HepG2 (cell line): Measurements from ENCODE around the gene SDCCAG8. TPM values are rescaled to one million over a fixed set of nuclear protein-coding genes. Genes with fewer than 3 reads are reported as not detected.
A peak's percentile ranks its signal among the peaks of the same experiment; 100 is the strongest.

ENCODE experiments used
- ATAC-seq: fragments of 200-7000 bp; cut with Tn5 transposase; 3 replicates; pipeline ENCODE4 v1.9.1; 2020; ENCODE audit warnings: mild to moderate bottlenecking, moderate library complexity
- BruUV-seq: library from RNA; stranded (reverse); fragments of 400-500 nt; replicated peaks from 2 replicates; lab custom pipeline; 2021; lab: Mats Ljungman, UMichigan
- CTCF ChIA-PET: fragments of 300-600 bp; formaldehyde crosslinking; extraction: SDS; loops from one replicate; lab custom pipeline; 2021; ENCODE audit warnings: low total read pairs, inconsistent platforms, low intra/inter-chr PET ratio; lab: Yijun Ruan, JAX
- POLR2A ChIA-PET: fragments of 350-600 bp; sonication (Branson Sonifier 250); formaldehyde crosslinking; loops from one replicate; lab custom pipeline; 2020; ENCODE audit warnings: antibody characterized with exemption, inconsistent platforms; lab: Yijun Ruan, JAX
- DNase-seq: peaks from one replicate; pipeline ENCODE4 v3.0.0-alpha.2; 2015; ENCODE audit warnings: low spot score
- FAIRE-seq: peaks from 3 replicates; lab custom pipeline; 2011; peaks lifted over from hg19 to GRCh38; lab: Jason Lieb, UNC
- H2AFZ ChIP-seq: one replicate; pipeline ENCODE4 v1.6.1; 2011; ENCODE audit warnings: low read length, inconsistent platforms
- H3K27ac ChIP-seq: fragments of 300-600 bp; 3 replicates; pipeline ENCODE4 v1.8.0; 2011; ENCODE audit warnings: mixed run types, mild to moderate bottlenecking, mixed read lengths, low read length, inconsistent platforms; ENCODE audit not compliant: insufficient read depth; ENCODE audit errors: extremely low read length
- H3K27me3 ChIP-seq, 2 experiments: fragments of 200-600 bp in 1 of 2; 2 replicates in 1 of 2; 3 replicates in 1 of 2; pipeline versions ENCODE4 v1.6.0 to v1.8.0; 2011; ENCODE audit warnings: low read length in 2 of 2, mild to moderate bottlenecking in 2 of 2, moderate library complexity in 2 of 2, inconsistent platforms in 1 of 2; ENCODE audit not compliant: insufficient read depth in 2 of 2, control insufficient read depth in 1 of 2
- H3K36me3 ChIP-seq, 2 experiments: fragments of 200-600 bp in 1 of 2; replicated peaks in 1 of 2; 2 replicates in 1 of 2; 3 replicates in 1 of 2; pipeline versions ENCODE4 v1.5.1 to v1.8.0; 2011; ENCODE audit warnings: low read length in 2 of 2, inconsistent platforms in 1 of 2; ENCODE audit not compliant: insufficient read depth in 2 of 2, control insufficient read depth in 1 of 2
- H3K4me1 ChIP-seq: 2 replicates; pipeline ENCODE4 v1.5.1; 2012; ENCODE audit warnings: low read length, inconsistent platforms; ENCODE audit not compliant: insufficient read depth
- H3K4me2 ChIP-seq: 2 replicates; pipeline ENCODE4 v1.6.0; 2011; ENCODE audit warnings: low read depth, low read length, inconsistent platforms
- H3K4me3 ChIP-seq, 3 experiments: fragments of 200-600 bp in 1 of 3; sonication (generic), shearing (Covaris generic) in 1 of 3; replicated peaks in 1 of 3; 2 replicates each; pipeline ENCODE4 v1.5.1; 2011 to 2016; ENCODE audit warnings: low read length in 3 of 3, inconsistent platforms in 2 of 3, low read depth in 2 of 3, mild to moderate bottlenecking in 2 of 3, control low read depth in 1 of 3, mixed read lengths in 1 of 3; ENCODE audit not compliant: insufficient read depth in 1 of 3
- H3K79me2 ChIP-seq: one replicate; pipeline ENCODE4 v1.6.1; 2011; ENCODE audit warnings: low read length, inconsistent platforms; ENCODE audit not compliant: insufficient read depth
- H3K9ac ChIP-seq: 2 replicates; pipeline ENCODE4 v1.6.0; 2011; ENCODE audit warnings: mild to moderate bottlenecking, low read depth, low read length, inconsistent platforms; ENCODE audit not compliant: insufficient read depth
- H3K9me3 ChIP-seq: 2 replicates; pipeline ENCODE4 v1.5.1; 2012; ENCODE audit warnings: mild to moderate bottlenecking, low read length
- H4K20me1 ChIP-seq: 2 replicates; pipeline ENCODE4 v1.6.0; 2011; ENCODE audit warnings: inconsistent platforms, mild to moderate bottlenecking, low read length, moderate library complexity; ENCODE audit not compliant: insufficient read depth
- ATAD3A ChIP-seq: sonication (generic); formaldehyde crosslinking; IDR thresholded peaks from 2 replicates; pipeline ENCODE4 v1.4.0; 2020; ENCODE audit warnings: missing genetic modification reagents
- CEBPB ChIP-seq: IDR thresholded peaks from 2 replicates; pipeline ENCODE4 v1.6.1; 2011; ENCODE audit warnings: low read depth, low read length, improper control_type of control experiment, borderline replicate concordance
- CENPT ChIP-seq: sonication (generic); formaldehyde crosslinking; IDR thresholded peaks from 2 replicates; pipeline ENCODE4 v1.8.0; 2022; ENCODE audit warnings: low read depth, mild to moderate bottlenecking, moderate library complexity, missing genetic modification reagents
- CREB1 ChIP-seq, 2 experiments: fragments of 450-650 bp in 1 of 2; IDR thresholded peaks; 2 replicates each; pipeline ENCODE4 v1.6.1; 2016 to 2017; ENCODE audit warnings: control low read depth in 1 of 2, mild to moderate bottlenecking in 1 of 2, missing compliant biosample characterization in 1 of 2, missing genetic modification characterization in 1 of 2
- KDM1A ChIP-seq: IDR thresholded peaks from 2 replicates; pipeline ENCODE4 v1.6.1; 2016; ENCODE audit warnings: missing compliant biosample characterization
- KDM5A ChIP-seq: fragments of 200-600 bp; sonication (generic); IDR thresholded peaks from 2 replicates; pipeline ENCODE4 v1.7.0; 2018; ENCODE audit warnings: antibody characterized with exemption, mild to moderate bottlenecking, low read length, borderline replicate concordance
- MEF2D ChIP-seq: sonication (generic); formaldehyde crosslinking; IDR thresholded peaks from 2 replicates; pipeline ENCODE4 v1.5.1; 2020; ENCODE audit warnings: mild to moderate bottlenecking, missing genetic modification reagents
- MYPOP ChIP-seq: sonication (generic); formaldehyde crosslinking; IDR thresholded peaks from 2 replicates; pipeline ENCODE4 v1.8.1; 2023; ENCODE audit warnings: mild to moderate bottlenecking, moderate library complexity, missing genetic modification reagents
- NFYB ChIP-seq: sonication (generic); formaldehyde crosslinking; IDR thresholded peaks from 2 replicates; pipeline ENCODE4 v1.4.0; 2020; ENCODE audit warnings: missing genetic modification reagents
- PHF21A ChIP-seq: sonication (generic); formaldehyde crosslinking; IDR thresholded peaks from 2 replicates; pipeline ENCODE4 v1.5.0; 2020; ENCODE audit warnings: mild to moderate bottlenecking, missing genetic modification reagents
- RAD51 ChIP-seq: fragments of 450-650 bp; IDR thresholded peaks from 2 replicates; pipeline ENCODE4 v1.6.1; 2016; ENCODE audit warnings: borderline replicate concordance
- XBP1 ChIP-seq: sonication (generic); formaldehyde crosslinking; IDR thresholded peaks from 2 replicates; pipeline ENCODE4 v1.5.0; 2020; ENCODE audit warnings: missing genetic modification reagents
- WGBS: methylation state at CpG from one replicate; pipeline ENCODE4 v1.1.6; 2017; ENCODE audit warnings: low lambda C conversion rate; 5-methylcytosine and 5-hydroxymethylcytosine counted together
- in situ Hi-C: cut with HindIII; loops from 2 replicates; pipeline ENCODE4 v1.10.0; 2017; ENCODE audit warnings: low pct_unique_long_range_greater_than_20kb; ENCODE audit not compliant: extremely low pct_ligation_motif_present
- intact Hi-C: fragments of 100-400 bp; cut with micrococcal nuclease; formaldehyde crosslinking; loops from one replicate; pipeline ENCODE4 v1.10.0; 2022; ENCODE audit not compliant: unreplicated experiment
- polyA plus RNA-seq, 8 experiments: library from polyadenylated mRNA; depleted of rRNA in 3 of 8; stranded (reverse) in 7 of 8; unstranded in 1 of 8; fragments of >200 nt; fragmentation: Illumina TruSeq in 4 of 8; extraction: Trizol in 4 of 8; gene quantifications; 2 replicates each; pipeline versions ENCODE4 v1.2.1 to v1.2.3, GENCODE V29; 2011 to 2016; ENCODE audit warnings: low read depth in 4 of 8, missing spikeins in 1 of 8, mixed read lengths in 1 of 8; ENCODE audit not compliant: insufficient read depth in 1 of 8
- total RNA-seq, 5 experiments: library from RNA; depleted of rRNA; stranded (reverse); fragments of >200 nt; fragmentation: Illumina TruSeq; extraction: Trizol; gene quantifications; 2 replicates each; pipeline ENCODE4 v1.2.3, GENCODE V29; 2016; ENCODE audit warnings: low read depth in 1 of 5
- TF ChIP-seq, protein P1 (sequence below): sonication (generic); formaldehyde crosslinking; IDR thresholded peaks from 2 replicates; pipeline ENCODE4 v1.4.0; 2020; ENCODE audit warnings: mild to moderate bottlenecking, missing genetic modification reagents, borderline replicate concordance
- TF ChIP-seq, protein P2 (sequence below): IDR thresholded peaks from 2 replicates; pipeline ENCODE4 v1.6.1; 2016; ENCODE audit warnings: missing compliant biosample characterization, missing genetic modification reagents, borderline replicate concordance

The SDCCAG8 gene
- total and polyA plus RNA-seq, 2 of the 13 experiments (the other 11 are each of a cell fraction or from before 2014, with no cell fraction given), result 9.5 to 13.4 TPM

DNA sequence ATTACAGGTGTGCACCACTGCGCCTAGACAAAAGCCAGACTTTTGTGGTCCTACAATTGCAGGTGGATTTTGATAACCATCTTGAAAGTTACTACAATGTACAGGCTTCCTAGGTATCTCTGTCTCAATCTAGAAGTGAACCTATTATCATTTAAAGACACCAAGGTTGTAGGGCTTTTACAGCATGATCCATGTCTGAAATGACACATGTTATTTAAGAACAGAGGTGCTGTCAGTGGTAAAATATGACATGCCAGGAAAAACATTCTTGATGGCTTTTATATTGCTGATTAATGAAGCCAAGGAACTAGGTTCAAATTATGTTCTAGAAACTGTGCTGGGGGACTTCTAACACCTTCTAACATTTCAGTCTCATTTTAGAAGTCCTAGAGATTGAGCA is 253.1 kb downstream of the SDCCAG8 start (continued):
- TF ChIP-seq, protein P1, sequence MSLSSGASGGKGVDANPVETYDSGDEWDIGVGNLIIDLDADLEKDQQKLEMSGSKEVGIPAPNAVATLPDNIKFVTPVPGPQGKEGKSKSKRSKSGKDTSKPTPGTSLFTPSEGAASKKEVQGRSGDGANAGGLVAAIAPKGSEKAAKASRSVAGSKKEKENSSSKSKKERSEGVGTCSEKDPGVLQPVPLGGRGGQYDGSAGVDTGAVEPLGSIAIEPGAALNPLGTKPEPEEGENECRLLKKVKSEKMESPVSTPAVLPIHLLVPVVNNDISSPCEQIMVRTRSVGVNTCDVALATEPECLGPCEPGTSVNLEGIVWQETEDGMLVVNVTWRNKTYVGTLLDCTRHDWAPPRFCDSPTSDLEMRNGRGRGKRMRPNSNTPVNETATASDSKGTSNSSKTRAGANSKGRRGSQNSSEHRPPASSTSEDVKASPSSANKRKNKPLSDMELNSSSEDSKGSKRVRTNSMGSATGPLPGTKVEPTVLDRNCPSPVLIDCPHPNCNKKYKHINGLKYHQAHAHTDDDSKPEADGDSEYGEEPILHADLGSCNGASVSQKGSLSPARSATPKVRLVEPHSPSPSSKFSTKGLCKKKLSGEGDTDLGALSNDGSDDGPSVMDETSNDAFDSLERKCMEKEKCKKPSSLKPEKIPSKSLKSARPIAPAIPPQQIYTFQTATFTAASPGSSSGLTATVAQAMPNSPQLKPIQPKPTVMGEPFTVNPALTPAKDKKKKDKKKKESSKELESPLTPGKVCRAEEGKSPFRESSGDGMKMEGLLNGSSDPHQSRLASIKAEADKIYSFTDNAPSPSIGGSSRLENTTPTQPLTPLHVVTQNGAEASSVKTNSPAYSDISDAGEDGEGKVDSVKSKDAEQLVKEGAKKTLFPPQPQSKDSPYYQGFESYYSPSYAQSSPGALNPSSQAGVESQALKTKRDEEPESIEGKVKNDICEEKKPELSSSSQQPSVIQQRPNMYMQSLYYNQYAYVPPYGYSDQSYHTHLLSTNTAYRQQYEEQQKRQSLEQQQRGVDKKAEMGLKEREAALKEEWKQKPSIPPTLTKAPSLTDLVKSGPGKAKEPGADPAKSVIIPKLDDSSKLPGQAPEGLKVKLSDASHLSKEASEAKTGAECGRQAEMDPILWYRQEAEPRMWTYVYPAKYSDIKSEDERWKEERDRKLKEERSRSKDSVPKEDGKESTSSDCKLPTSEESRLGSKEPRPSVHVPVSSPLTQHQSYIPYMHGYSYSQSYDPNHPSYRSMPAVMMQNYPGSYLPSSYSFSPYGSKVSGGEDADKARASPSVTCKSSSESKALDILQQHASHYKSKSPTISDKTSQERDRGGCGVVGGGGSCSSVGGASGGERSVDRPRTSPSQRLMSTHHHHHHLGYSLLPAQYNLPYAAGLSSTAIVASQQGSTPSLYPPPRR (CRISPR knock-in tag), result no peak
- TF ChIP-seq KDM5A (no peak), CENPT (no peak)
- TF ChIP-seq, protein P2, sequence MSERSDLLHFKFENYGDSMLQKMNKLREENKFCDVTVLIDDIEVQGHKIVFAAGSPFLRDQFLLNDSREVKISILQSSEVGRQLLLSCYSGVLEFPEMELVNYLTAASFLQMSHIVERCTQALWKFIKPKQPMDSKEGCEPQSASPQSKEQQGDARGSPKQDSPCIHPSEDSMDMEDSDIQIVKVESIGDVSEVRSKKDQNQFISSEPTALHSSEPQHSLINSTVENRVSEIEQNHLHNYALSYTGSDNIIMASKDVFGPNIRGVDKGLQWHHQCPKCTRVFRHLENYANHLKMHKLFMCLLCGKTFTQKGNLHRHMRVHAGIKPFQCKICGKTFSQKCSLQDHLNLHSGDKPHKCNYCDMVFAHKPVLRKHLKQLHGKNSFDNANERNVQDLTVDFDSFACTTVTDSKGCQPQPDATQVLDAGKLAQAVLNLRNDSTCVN (CRISPR knock-in tag), result no peak
- TF ChIP-seq, all 625 proteins: peak for 0

- intact Hi-C loops, result no loop called here
- no peak overlapping the region for H3K4me2 ChIP-seq
- FAIRE-seq (no peak), DNase-seq (no peak), ATAC-seq (no peak)
- no peak overlapping the region for H3K9ac ChIP-seq
- BruUV-seq, result no TSS peak
- no peak overlapping the region for H3K4me3 ChIP-seq
- H3K27me3 ChIP-seq, result no peaks in the 10 kb centered on the region
- H3K9me3 ChIP-seq, result no peaks in the 10 kb centered on the region
- no peak overlapping the region for H2AFZ ChIP-seq
- H3K36me3 ChIP-seq, result no peaks in the 10 kb centered on the region
- WGBS, result 56% methylated on average over 3 of the region's 3 CpGs
- H3K27ac ChIP-seq, result no peak overlapping the region
- in situ Hi-C loops, result no loop called here
- ChIA-PET CTCF (no interaction called here), POLR2A (no interaction called here)
- peaks cover 25% of the 10 kb centered on the region for H3K4me1 ChIP-seq
- TF ChIP-seq CREB1 (IDR thresholded peaks at IDR 0.05) (0 out of 2 replicates have a peak, but pooled peaks have one; percentile 11), CREB1 (CRISPR knock-in tag; IDR thresholded peaks at IDR 0.05) (no peak), NFYB (CRISPR knock-in tag) (no peak), RAD51 (no peak), MEF2D (CRISPR knock-in tag) (no peak), ATAD3A (CRISPR knock-in tag) (no peak), KDM1A (CRISPR knock-in tag) (no peak), XBP1 (CRISPR knock-in tag) (no peak), MYPOP (CRISPR knock-in tag) (no peak), PHF21A (CRISPR knock-in tag) (no peak), CEBPB (peak; percentile 43; the same call in 1 of the 2 replicates)
- no peaks in the 10 kb centered on the region for H3K79me2 ChIP-seq
- no peaks in the 10 kb centered on the region for H4K20me1 ChIP-seq
Measured at GRCh38 chr1:243510928-243511327, 255.1 kb downstream of the SDCCAG8 start.
